ENCODE data around the gene TET2.

The TET2 gene

DNA sequence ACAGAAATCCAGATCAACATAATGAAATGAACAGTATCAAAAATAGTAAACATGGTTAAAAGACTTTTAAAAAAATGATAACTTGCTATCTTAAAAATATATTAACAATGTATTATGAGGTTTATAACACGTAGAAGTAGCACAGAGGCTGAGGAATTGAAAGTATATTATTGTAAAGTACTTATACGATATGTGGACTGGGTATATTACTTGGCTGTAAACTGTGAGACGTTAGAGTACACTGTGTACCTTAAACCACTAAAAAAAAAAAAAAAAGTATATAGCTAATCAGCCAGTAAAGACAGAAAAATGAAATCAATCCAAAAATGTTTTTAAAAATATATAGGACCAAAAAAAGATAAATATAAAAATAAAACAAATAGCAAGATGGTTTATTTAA, 120.6 kb downstream of the TET2 start:
- in situ Hi-C loops (cut with MboI; ENCODE audit: low sequenced_read_pairs, unreplicated experiment): no loop called here

DNA sequence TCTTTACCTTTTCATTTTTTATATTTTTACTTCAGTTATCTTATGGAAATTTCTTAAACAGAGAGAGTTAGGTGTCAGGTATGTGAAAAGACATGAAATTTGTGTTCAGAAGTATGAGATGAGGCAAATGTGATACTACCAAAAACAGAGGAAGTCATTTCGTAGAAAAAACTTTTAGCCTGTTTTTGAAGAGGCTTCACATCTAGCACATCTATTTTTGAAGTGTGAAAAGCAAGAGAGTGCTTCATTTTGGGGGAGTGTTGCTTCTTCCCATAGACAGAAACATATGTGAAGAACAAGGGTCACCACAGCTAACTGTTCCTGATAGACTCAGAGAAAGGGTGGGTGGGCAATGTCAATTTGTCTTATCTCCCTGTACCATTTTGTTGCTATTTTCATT, 125.3 kb downstream of the TET2 start:
- TF ChIP-seq, protein P1, sequence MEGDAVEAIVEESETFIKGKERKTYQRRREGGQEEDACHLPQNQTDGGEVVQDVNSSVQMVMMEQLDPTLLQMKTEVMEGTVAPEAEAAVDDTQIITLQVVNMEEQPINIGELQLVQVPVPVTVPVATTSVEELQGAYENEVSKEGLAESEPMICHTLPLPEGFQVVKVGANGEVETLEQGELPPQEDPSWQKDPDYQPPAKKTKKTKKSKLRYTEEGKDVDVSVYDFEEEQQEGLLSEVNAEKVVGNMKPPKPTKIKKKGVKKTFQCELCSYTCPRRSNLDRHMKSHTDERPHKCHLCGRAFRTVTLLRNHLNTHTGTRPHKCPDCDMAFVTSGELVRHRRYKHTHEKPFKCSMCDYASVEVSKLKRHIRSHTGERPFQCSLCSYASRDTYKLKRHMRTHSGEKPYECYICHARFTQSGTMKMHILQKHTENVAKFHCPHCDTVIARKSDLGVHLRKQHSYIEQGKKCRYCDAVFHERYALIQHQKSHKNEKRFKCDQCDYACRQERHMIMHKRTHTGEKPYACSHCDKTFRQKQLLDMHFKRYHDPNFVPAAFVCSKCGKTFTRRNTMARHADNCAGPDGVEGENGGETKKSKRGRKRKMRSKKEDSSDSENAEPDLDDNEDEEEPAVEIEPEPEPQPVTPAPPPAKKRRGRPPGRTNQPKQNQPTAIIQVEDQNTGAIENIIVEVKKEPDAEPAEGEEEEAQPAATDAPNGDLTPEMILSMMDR (IDR thresholded peaks at IDR 0.05; ENCODE audit: borderline replicate concordance, control extremely low read depth, extremely low read depth, insufficient read depth, missing control alignments): no peak
- no peak for DNase-seq (ENCODE audit: low spot score)
- in situ Hi-C loops (cut with MboI; ENCODE audit: low sequenced_read_pairs, unreplicated experiment): no loop called here

More for the DNA sequence above, 120.6 kb downstream of the TET2 start:
- DNase-seq (ENCODE audit: low spot score): no peak
- TF ChIP-seq, protein P1 (IDR thresholded peaks at IDR 0.05; ENCODE audit: borderline replicate concordance, control extremely low read depth, extremely low read depth, insufficient read depth, missing control alignments): no peak

DNA sequence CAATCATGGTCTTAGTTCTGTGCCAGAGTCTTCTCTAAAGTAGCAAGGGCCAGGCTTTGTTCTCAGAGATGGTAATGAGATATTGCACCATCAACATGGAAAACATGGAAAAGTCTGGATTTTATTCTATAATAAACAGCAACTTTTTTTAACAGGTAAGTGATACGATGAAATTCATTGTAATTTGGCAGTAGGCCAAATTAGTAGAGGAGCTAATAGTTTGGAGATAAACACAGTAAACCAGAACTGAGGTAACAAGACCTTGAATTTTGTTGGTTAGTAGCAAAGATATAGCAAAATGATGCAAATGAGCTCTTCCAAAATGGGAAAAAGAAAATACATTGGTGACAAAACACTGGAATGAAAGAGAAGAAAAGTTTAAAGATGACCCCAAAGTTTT, 126.6 kb downstream of the TET2 start:
- TF ChIP-seq, protein P1 (IDR thresholded peaks at IDR 0.05; ENCODE audit: borderline replicate concordance, control extremely low read depth, extremely low read depth, insufficient read depth, missing control alignments): no peak
- DNase-seq (ENCODE audit: low spot score): no peak
- in situ Hi-C loops (cut with MboI; ENCODE audit: low sequenced_read_pairs, unreplicated experiment): no loop called here

DNA sequence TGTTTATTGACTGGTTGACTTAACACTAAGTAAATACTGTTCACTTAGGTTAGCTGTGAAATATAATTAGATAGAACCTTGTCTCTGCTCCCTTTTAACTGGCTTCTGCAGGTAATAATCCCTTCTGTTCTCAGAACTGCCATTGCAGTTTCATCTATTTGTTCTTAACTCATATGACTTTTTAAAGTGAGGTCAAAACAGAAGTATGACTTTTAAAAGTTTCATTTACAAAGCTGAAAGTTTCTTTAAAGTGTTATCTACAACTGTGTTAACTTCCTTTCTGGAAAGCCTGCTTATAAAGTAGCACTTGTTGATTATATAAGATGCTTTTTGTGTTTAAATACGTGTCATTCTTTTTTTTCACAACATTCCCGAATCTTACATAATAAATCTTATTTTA, 127.4 kb downstream of the TET2 start:
- in situ Hi-C loops (cut with MboI; ENCODE audit: low sequenced_read_pairs, unreplicated experiment): no loop called here
- no peak for DNase-seq (ENCODE audit: low spot score)
- TF ChIP-seq, protein P1 (IDR thresholded peaks at IDR 0.05; ENCODE audit: borderline replicate concordance, control extremely low read depth, extremely low read depth, insufficient read depth, missing control alignments): no peak

DNA sequence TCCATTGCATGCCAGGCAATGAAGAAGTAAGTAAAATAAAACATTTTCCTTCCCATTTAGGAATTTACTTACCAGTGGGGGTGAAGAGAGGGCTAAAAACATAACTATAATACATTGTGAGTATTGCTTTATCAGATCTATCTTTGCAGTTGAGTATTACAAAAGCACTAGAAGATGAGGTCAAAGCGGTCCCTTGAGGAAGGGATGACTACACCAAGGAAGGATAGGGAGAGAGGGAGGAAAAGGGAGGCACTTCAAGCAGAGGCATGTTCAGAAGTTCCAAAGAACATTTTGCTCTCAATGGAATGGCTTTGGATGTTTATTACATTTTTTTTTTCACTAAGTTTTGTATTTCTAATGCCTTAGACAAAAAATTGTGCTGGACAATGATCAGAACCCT, 127.8 kb downstream of the TET2 start:
- DNase-seq (ENCODE audit: low spot score): no peak
- TF ChIP-seq, protein P1 (IDR thresholded peaks at IDR 0.05; ENCODE audit: borderline replicate concordance, control extremely low read depth, extremely low read depth, insufficient read depth, missing control alignments): no peak
- in situ Hi-C loops (cut with MboI; ENCODE audit: low sequenced_read_pairs, unreplicated experiment): no loop called here

DNA sequence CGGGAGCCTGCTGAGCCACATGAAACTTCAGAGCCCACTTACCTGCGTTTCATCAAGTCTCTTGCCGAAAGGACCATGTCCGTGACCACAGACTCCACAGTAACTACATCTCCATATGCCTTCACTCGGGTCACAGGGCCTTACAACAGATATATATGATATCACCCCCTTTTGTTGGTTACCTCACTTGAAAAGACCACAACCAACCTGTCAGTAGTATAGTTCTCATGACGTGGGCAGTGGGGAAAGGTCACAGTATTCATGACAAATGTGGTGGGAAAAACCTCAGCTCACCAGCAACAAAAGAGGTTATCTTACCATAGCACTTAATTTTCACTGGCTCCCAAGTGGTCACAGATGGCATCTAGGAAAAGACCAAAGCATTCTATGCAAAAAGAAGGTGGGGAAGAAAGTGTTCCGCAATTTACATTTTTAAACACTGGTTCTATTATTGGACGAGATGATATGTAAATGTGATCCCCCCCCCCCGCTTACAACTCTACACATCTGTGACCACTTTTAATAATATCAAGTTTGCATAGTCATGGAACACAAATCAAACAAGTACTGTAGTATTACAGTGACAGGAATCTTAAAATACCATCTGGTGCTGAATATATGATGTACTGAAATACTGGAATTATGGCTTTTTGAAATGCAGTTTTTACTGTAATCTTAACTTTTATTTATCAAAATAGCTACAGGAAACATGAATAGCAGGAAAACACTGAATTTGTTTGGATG, 129.9 kb downstream of the TET2 start:
- DNase-seq (ENCODE audit: low spot score): no peak
- in situ Hi-C loops (cut with MboI; ENCODE audit: low sequenced_read_pairs, unreplicated experiment): no loop called here
- TF ChIP-seq, protein P1 (IDR thresholded peaks at IDR 0.05; ENCODE audit: borderline replicate concordance, control extremely low read depth, extremely low read depth, insufficient read depth, missing control alignments): no peak

All from GM13976 (cell line).